ENCODE results near the gene SCRN1.
A peak's percentile ranks its signal among the peaks of the same experiment; 100 is the strongest.
"Not testable (repeated sequence)": the region's sequence is repeated elsewhere in the genome, so short reads cannot be mapped to it uniquely, and the experiment has no call there.

The SCRN1 gene

GRCh38 chr7:29924006-29924405 is 65.6 kb downstream of the SCRN1 start:
- DNase-seq: no peak

- DNase-seq: no peak
These were observed 66.5 kb downstream of the SCRN1 start for GRCh38 chr7:29922921-29923700.

GRCh38 chr7:29921404-29922010 is 68.1 kb downstream of the SCRN1 start:
- peak; percentile 54 for DNase-seq

GRCh38 chr7:29920491-29920890 is 69.1 kb downstream of the SCRN1 start:
- no peak for DNase-seq

GRCh38 chr7:29919790-29920189 is 69.8 kb downstream of the SCRN1 start:
- no peak for DNase-seq

- no peak for DNase-seq
These were observed 70.8 kb downstream of the SCRN1 start for GRCh38 chr7:29918850-29919249.

GRCh38 chr7:29917641-29918040 is 72.0 kb downstream of the SCRN1 start:
- DNase-seq: no peak

- peak; percentile 7 for DNase-seq
These were observed 74.0 kb downstream of the SCRN1 start for GRCh38 chr7:29915481-29916215.

GRCh38 chr7:29914180-29914579 is 75.4 kb downstream of the SCRN1 start:
- DNase-seq: no peak

GRCh38 chr7:29906200-29907022 is 83.2 kb downstream of the SCRN1 start:
- DNase-seq: no peak

- no peak for DNase-seq
These were observed 88.9 kb downstream of the SCRN1 start for GRCh38 chr7:29900745-29901144.

GRCh38 chr7:29898301-29898700 is 91.3 kb downstream of the SCRN1 start:
- no peak for DNase-seq

GRCh38 chr7:29896685-29897411 is 92.8 kb downstream of the SCRN1 start:
- DNase-seq: no peak

- no peak for DNase-seq
These were observed 94.0 kb downstream of the SCRN1 start for GRCh38 chr7:29895559-29895958.

- no peak for DNase-seq
These were observed 95.3 kb downstream of the SCRN1 start for GRCh38 chr7:29894256-29894655.

GRCh38 chr7:29893351-29893965 is 96.1 kb downstream of the SCRN1 start:
- DNase-seq: no peak

- no peak for DNase-seq
These were observed 97.4 kb downstream of the SCRN1 start for GRCh38 chr7:29892231-29892630.

- DNase-seq: no peak
These were observed 97.8 kb downstream of the SCRN1 start for GRCh38 chr7:29891766-29892165.

GRCh38 chr7:29890786-29891185 is 98.8 kb downstream of the SCRN1 start:
- DNase-seq: not testable (repeated sequence)

GRCh38 chr7:29890251-29890650 is 99.3 kb downstream of the SCRN1 start:
- DNase-seq: no peak

GRCh38 chr7:29889288-29889687 is 100.3 kb downstream of the SCRN1 start:
- DNase-seq: no peak

GRCh38 chr7:29888006-29888405 is 101.6 kb downstream of the SCRN1 start:
- DNase-seq: no peak

Data from GDM1 (cell line).